ENCODE measurements around the gene RIPK3.
"Not testable (repeated sequence)": the region's sequence is repeated elsewhere in the genome, so short reads cannot be mapped to it uniquely, and the experiment has no call there.

The RIPK3 gene

GRCh38 chr14:24332268-24332993 lies 7.4 kb downstream of the RIPK3 start:
- CTCF ChIA-PET, result interaction anchor here (0.6 to 21.7 kb wide), 25 partner anchors 8 to 119 kb away, joined by 3 to 488 read pairs (median 6); partner anchors contain the start of genes CBLN3, CHMP4A, CIDEB and DHRS1
- Histone ChIP-seq H3K27me3 (replicated peaks in 2 of 5; ENCODE audit: control insufficient read depth in 4 of 5, insufficient read depth in 5 of 5, low read length in 4 of 5) (peaks cover 0 to 34% (median 10%) of the 10 kb centered on the region in 5 experiments), H3K27ac (ENCODE audit: insufficient read depth in 1 of 2, low read depth in 1 of 2, low read length in 2 of 2, poor library complexity in 1 of 2, severe bottlenecking in 2 of 2) (no peak overlapping the region), H3K36me3 (ENCODE audit: control insufficient read depth in 4 of 4, insufficient read depth in 4 of 4, low read length in 3 of 4) (peaks cover 0 to 12% (median 7%) of the 10 kb centered on the region in 4 experiments), H3K9me3 (ENCODE audit: control extremely low read depth in 1 of 5, control insufficient read depth in 4 of 5, insufficient read depth in 2 of 5, low read depth in 1 of 5, low read length in 4 of 5) (no peaks in the 10 kb centered on the region), H3K4me1 (ENCODE audit: control extremely low read depth in 1 of 4, control insufficient read depth in 4 of 4, insufficient read depth in 4 of 4, low read length in 3 of 4) (peaks cover 15 to 71% (median 68%) of the 10 kb centered on the region in 4 experiments), H3K4me3 (ENCODE audit: control insufficient read depth in 1 of 7, extremely low read depth in 1 of 7, insufficient read depth in 4 of 7, low read depth in 2 of 7, low read length in 6 of 7) (peak overlapping the region in 6 of 7 experiments; percentile 19 to 63 (median 30))
- peak; percentile 89 to 95 (median 94) for DNase-seq
- WGBS (ENCODE audit: insufficient coverage), result 4% methylated on average over 51 of the region's 56 CpGs
- POLR2A ChIA-PET, result interaction anchor here (0.7 to 2.1 kb wide), 7 partner anchors 11 to 104 kb away, joined by 3 to 8 read pairs (median 4); no protein-coding TSS in a partner anchor

GRCh38 chr14:24331731-24332267 lies 8.0 kb downstream of the RIPK3 start:
- POLR2A ChIA-PET, result interaction anchor here (0.6 to 2.1 kb wide), 4 partner anchors 10 to 37 kb away, joined by 3 to 5 read pairs (median 3); no protein-coding TSS in a partner anchor
- Histone ChIP-seq H3K4me1 (ENCODE audit: control extremely low read depth in 1 of 4, control insufficient read depth in 4 of 4, insufficient read depth in 4 of 4, low read length in 3 of 4) (peaks cover 19 to 77% (median 72%) of the 10 kb centered on the region in 4 experiments), H3K27me3 (replicated peaks in 2 of 5; ENCODE audit: control insufficient read depth in 4 of 5, insufficient read depth in 5 of 5, low read length in 4 of 5) (peaks cover 0 to 34% (median 10%) of the 10 kb centered on the region in 5 experiments), H3K36me3 (ENCODE audit: control insufficient read depth in 4 of 4, insufficient read depth in 4 of 4, low read length in 3 of 4) (peaks cover 0 to 6% (median 4%) of the 10 kb centered on the region in 4 experiments), H3K4me3 (ENCODE audit: control insufficient read depth in 1 of 7, extremely low read depth in 1 of 7, insufficient read depth in 4 of 7, low read depth in 2 of 7, low read length in 6 of 7) (peak overlapping the region in 2 of 7 experiments; percentile 40 to 63), H3K27ac (ENCODE audit: insufficient read depth in 1 of 2, low read depth in 1 of 2, low read length in 2 of 2, poor library complexity in 1 of 2, severe bottlenecking in 2 of 2) (no peak overlapping the region), H3K9me3 (ENCODE audit: control extremely low read depth in 1 of 5, control insufficient read depth in 4 of 5, insufficient read depth in 2 of 5, low read depth in 1 of 5, low read length in 4 of 5) (no peaks in the 10 kb centered on the region)
- WGBS (ENCODE audit: insufficient coverage), result 66% methylated on average over 25 of the region's 26 CpGs
- CTCF ChIA-PET, result interaction anchor here (0.8 to 21.7 kb wide), 14 partner anchors 7 to 101 kb away, joined by 3 to 488 read pairs (median 8); partner anchors contain the start of genes CBLN3, CIDEB, DHRS1 and KHNYN
- no peak for DNase-seq

- H3K4me3 ChIP-seq (ENCODE audit: control insufficient read depth in 1 of 7, extremely low read depth in 1 of 7, insufficient read depth in 4 of 7, low read depth in 2 of 7, low read length in 6 of 7), result no peak overlapping the region
- H3K4me1 ChIP-seq (ENCODE audit: control extremely low read depth in 1 of 4, control insufficient read depth in 4 of 4, insufficient read depth in 4 of 4, low read length in 3 of 4), result peaks cover 14 to 77% (median 74%) of the 10 kb centered on the region in 4 experiments
- no peaks in the 10 kb centered on the region for H3K9me3 ChIP-seq (ENCODE audit: control extremely low read depth in 1 of 5, control insufficient read depth in 4 of 5, insufficient read depth in 2 of 5, low read depth in 1 of 5, low read length in 4 of 5)
- H3K36me3 ChIP-seq (ENCODE audit: control insufficient read depth in 4 of 4, insufficient read depth in 4 of 4, low read length in 3 of 4), result peaks cover 0 to under 1% (median under 1%) of the 10 kb centered on the region in 4 experiments
- ChIA-PET CTCF (interaction anchor here (0.8 to 21.7 kb wide), 13 partner anchors 10 to 101 kb away, joined by 3 to 488 read pairs (median 4); partner anchors contain the start of genes CBLN3, CIDEB, DHRS1 and KHNYN), POLR2A (interaction anchor here (0.6 to 2.1 kb wide), 4 partner anchors 10 to 37 kb away, joined by 3 to 5 read pairs (median 3); no protein-coding TSS in a partner anchor)
- no peak overlapping the region for H3K27ac ChIP-seq (ENCODE audit: insufficient read depth in 1 of 2, low read depth in 1 of 2, low read length in 2 of 2, poor library complexity in 1 of 2, severe bottlenecking in 2 of 2)
- DNase-seq, result no peak
- WGBS (ENCODE audit: insufficient coverage), result 96% methylated on average over 8 of the region's 10 CpGs
- H3K27me3 ChIP-seq (replicated peaks in 2 of 5; ENCODE audit: control insufficient read depth in 4 of 5, insufficient read depth in 5 of 5, low read length in 4 of 5), result peaks cover 0 to 34% (median 10%) of the 10 kb centered on the region in 5 experiments
Measured at GRCh38 chr14:24330973-24331674, 8.7 kb downstream of the RIPK3 start.

- Histone ChIP-seq H3K36me3 (ENCODE audit: control insufficient read depth in 4 of 4, insufficient read depth in 4 of 4, low read length in 3 of 4) (no peaks in the 10 kb centered on the region), H3K9me3 (ENCODE audit: control extremely low read depth in 1 of 5, control insufficient read depth in 4 of 5, insufficient read depth in 2 of 5, low read depth in 1 of 5, low read length in 4 of 5) (no peaks in the 10 kb centered on the region), H3K4me1 (ENCODE audit: control extremely low read depth in 1 of 4, control insufficient read depth in 4 of 4, insufficient read depth in 4 of 4, low read length in 3 of 4) (peaks cover 12 to 76% (median 69%) of the 10 kb centered on the region in 4 experiments), H3K27me3 (replicated peaks in 2 of 5; ENCODE audit: control insufficient read depth in 4 of 5, insufficient read depth in 5 of 5, low read length in 4 of 5) (peaks cover 0 to 26% (median 10%) of the 10 kb centered on the region in 5 experiments), H3K4me3 (ENCODE audit: control insufficient read depth in 1 of 7, extremely low read depth in 1 of 7, insufficient read depth in 4 of 7, low read depth in 2 of 7, low read length in 6 of 7) (no peak overlapping the region), H3K27ac (ENCODE audit: insufficient read depth in 1 of 2, low read depth in 1 of 2, low read length in 2 of 2, poor library complexity in 1 of 2, severe bottlenecking in 2 of 2) (no peak overlapping the region)
- CTCF ChIA-PET, result interaction anchor here (1.0 to 21.7 kb wide), 4 partner anchors 9 to 103 kb away, joined by 3 to 488 read pairs (median 197); partner anchors contain the start of genes CBLN3, CIDEB, DHRS1 and KHNYN
- peak in 2 of 3 donors; percentile 79 to 87 for DNase-seq
- WGBS (ENCODE audit: insufficient coverage), result 46% methylated on average over 9 of the region's 9 CpGs
- POLR2A ChIA-PET, result interaction anchor here (0.5 to 1.0 kb wide), 2 partner anchors 53 to 77 kb away, joined by 3 read pairs; no protein-coding TSS in a partner anchor
Measured at GRCh38 chr14:24329736-24330135, 10.1 kb downstream of the RIPK3 start.

GRCh38 chr14:24329073-24329663 lies 10.6 kb downstream of the RIPK3 start:
- Histone ChIP-seq H3K4me1 (ENCODE audit: control extremely low read depth in 1 of 4, control insufficient read depth in 4 of 4, insufficient read depth in 4 of 4, low read length in 3 of 4) (peaks cover 12 to 76% (median 63%) of the 10 kb centered on the region in 4 experiments), H3K36me3 (ENCODE audit: control insufficient read depth in 4 of 4, insufficient read depth in 4 of 4, low read length in 3 of 4) (no peaks in the 10 kb centered on the region), H3K9me3 (ENCODE audit: control extremely low read depth in 1 of 5, control insufficient read depth in 4 of 5, insufficient read depth in 2 of 5, low read depth in 1 of 5, low read length in 4 of 5) (no peaks in the 10 kb centered on the region), H3K27ac (ENCODE audit: insufficient read depth in 1 of 2, low read depth in 1 of 2, low read length in 2 of 2, poor library complexity in 1 of 2, severe bottlenecking in 2 of 2) (no peak overlapping the region), H3K4me3 (ENCODE audit: control insufficient read depth in 1 of 7, extremely low read depth in 1 of 7, insufficient read depth in 4 of 7, low read depth in 2 of 7, low read length in 6 of 7) (peak overlapping the region in 1 of 7 experiments; percentile 0), H3K27me3 (replicated peaks in 2 of 5; ENCODE audit: control insufficient read depth in 4 of 5, insufficient read depth in 5 of 5, low read length in 4 of 5) (peaks cover 0 to 20% (median 10%) of the 10 kb centered on the region in 5 experiments)
- no peak for DNase-seq
- ChIA-PET POLR2A (interaction anchor here (0.5 to 1.0 kb wide), 2 partner anchors 54 to 76 kb away, joined by 3 read pairs; no protein-coding TSS in a partner anchor), CTCF (interaction anchor here (1.0 to 21.7 kb wide), 5 partner anchors 10 to 103 kb away, joined by 3 to 488 read pairs (median 4); partner anchors contain the start of genes CBLN3, CIDEB, DHRS1 and KHNYN)
- WGBS (ENCODE audit: insufficient coverage), result 96% methylated on average over 8 of the region's 12 CpGs

GRCh38 chr14:24327914-24328313 lies 11.9 kb downstream of the RIPK3 start:
- CTCF ChIA-PET, result interaction anchor here (0.9 to 21.7 kb wide), 8 partner anchors 11 to 105 kb away, joined by 3 to 488 read pairs (median 4); partner anchors contain the start of genes CBLN3, CIDEB, DHRS1 and KHNYN
- H3K4me3 ChIP-seq (ENCODE audit: control insufficient read depth in 1 of 7, extremely low read depth in 1 of 7, insufficient read depth in 4 of 7, low read depth in 2 of 7, low read length in 6 of 7); POLR2A ChIA-PET; H3K27ac ChIP-seq (ENCODE audit: insufficient read depth in 1 of 2, low read depth in 1 of 2, low read length in 2 of 2, poor library complexity in 1 of 2, severe bottlenecking in 2 of 2); DNase-seq; H3K27me3 ChIP-seq (replicated peaks in 2 of 5; ENCODE audit: control insufficient read depth in 4 of 5, insufficient read depth in 5 of 5, low read length in 4 of 5); H3K9me3 ChIP-seq (ENCODE audit: control extremely low read depth in 1 of 5, control insufficient read depth in 4 of 5, insufficient read depth in 2 of 5, low read depth in 1 of 5, low read length in 4 of 5); H3K36me3 ChIP-seq (ENCODE audit: control insufficient read depth in 4 of 4, insufficient read depth in 4 of 4, low read length in 3 of 4): not testable (repeated sequence)
- WGBS (ENCODE audit: insufficient coverage), result no CpG with 5 or more reads among the region's 9 CpGs
- H3K4me1 ChIP-seq (ENCODE audit: control extremely low read depth in 1 of 4, control insufficient read depth in 4 of 4, insufficient read depth in 4 of 4, low read length in 3 of 4), result peaks cover 9 to 65% (median 51%) of the 10 kb centered on the region in 4 experiments
